Lower leg skin (tissue), 3 donors: ENCODE measurements around the gene RAP1GAP.

Experiments
- CTCF ChIP-seq, 3 donors: fragments of 450-650 bp; IDR thresholded peaks; one replicate each; pipeline ENCODE4 v1.5.1; 2016; ENCODE audit warnings: antibody characterized with exemption in 3 of 3, mild to moderate bottlenecking in 3 of 3, moderate library complexity in 2 of 3
- POLR2A ChIP-seq, 2 donors: fragments of 450-650 bp; IDR thresholded peaks; one replicate each; pipeline ENCODE4 v1.6.1; 2016 to 2017; ENCODE audit warnings: antibody characterized with exemption in 2 of 2, mild to moderate bottlenecking in 1 of 2, moderate library complexity in 1 of 2

DNA sequence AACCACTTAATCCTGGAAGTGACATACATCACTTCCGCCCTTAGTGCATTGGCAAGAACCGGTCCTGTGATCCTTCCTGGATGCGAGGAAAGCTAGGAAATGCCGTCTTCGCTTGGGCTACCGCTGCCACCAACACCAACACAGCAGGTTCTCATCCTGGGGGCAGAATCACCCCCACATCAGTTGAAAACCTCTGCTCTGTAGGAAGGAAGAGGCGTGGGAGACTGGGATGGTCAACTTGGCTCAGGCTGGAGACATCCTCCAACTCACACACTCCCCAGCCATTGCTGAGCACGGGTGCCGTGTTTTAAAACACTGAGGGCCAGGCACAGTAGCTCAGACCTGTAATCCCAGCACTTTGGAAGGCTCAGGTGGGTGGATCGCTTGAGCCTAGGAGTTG, 85.1 kb downstream of the RAP1GAP start:
- TF ChIP-seq CTCF (IDR thresholded peaks at IDR 0.05) (no peak), POLR2A (IDR thresholded peaks at IDR 0.05) (no peak)
